Mammary epithelial cell (primary cell): ENCODE measurements around the gene STARD3NL.
"Not testable (repeated sequence)": the region's sequence is repeated elsewhere in the genome, so short reads cannot be mapped to it uniquely, and the experiment has no call there.

Source experiments
- EZH2 ChIP-seq: IDR thresholded peaks from 2 replicates; pipeline ENCODE4 v1.6.1; 2012; ENCODE audit warnings: low read length, inconsistent platforms, borderline replicate concordance
- TF ChIP-seq, protein P1 (sequence below), 2 donors: IDR thresholded peaks in 1 of 2; conservative IDR thresholded peaks in 1 of 2; 2 replicates each; pipeline ENCODE4 v1.5.1; 2011 to 2012; ENCODE audit warnings: inconsistent platforms in 2 of 2, low read length in 2 of 2, mild to moderate bottlenecking in 2 of 2, control low read depth in 1 of 2, low read depth in 1 of 2; ENCODE audit not compliant: insufficient read depth in 1 of 2; ENCODE audit errors: extremely low read depth in 1 of 2

DNA sequence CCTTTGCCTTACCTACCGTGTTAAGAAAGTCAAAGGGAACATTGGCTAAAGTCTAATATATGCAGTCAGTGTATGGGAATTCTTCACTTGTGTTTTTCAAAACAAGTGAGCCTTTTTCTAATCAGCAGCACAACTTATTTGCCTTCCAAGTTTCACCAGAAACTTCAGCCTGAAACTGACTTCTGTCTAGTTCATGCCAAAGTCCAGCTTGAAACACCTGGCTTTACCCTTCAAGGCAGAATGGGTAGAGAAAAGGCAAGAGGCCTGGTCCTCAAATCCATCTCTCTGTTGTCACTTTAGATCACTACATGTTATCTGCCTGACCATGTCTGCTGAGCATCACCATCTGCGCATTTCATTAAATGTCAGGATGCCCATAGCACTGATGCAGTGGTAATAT lies 92.4 kb downstream of the STARD3NL start:
- TF ChIP-seq, protein P1, sequence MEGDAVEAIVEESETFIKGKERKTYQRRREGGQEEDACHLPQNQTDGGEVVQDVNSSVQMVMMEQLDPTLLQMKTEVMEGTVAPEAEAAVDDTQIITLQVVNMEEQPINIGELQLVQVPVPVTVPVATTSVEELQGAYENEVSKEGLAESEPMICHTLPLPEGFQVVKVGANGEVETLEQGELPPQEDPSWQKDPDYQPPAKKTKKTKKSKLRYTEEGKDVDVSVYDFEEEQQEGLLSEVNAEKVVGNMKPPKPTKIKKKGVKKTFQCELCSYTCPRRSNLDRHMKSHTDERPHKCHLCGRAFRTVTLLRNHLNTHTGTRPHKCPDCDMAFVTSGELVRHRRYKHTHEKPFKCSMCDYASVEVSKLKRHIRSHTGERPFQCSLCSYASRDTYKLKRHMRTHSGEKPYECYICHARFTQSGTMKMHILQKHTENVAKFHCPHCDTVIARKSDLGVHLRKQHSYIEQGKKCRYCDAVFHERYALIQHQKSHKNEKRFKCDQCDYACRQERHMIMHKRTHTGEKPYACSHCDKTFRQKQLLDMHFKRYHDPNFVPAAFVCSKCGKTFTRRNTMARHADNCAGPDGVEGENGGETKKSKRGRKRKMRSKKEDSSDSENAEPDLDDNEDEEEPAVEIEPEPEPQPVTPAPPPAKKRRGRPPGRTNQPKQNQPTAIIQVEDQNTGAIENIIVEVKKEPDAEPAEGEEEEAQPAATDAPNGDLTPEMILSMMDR (conservative IDR thresholded peaks at IDR 0.05 in 1 of 2, IDR thresholded peaks at IDR 0.05 in 1 of 2; ENCODE audit: extremely low read depth in 1 of 2, insufficient read depth in 1 of 2, low read depth in 1 of 2, low read length in 2 of 2) = not testable (repeated sequence)
- TF ChIP-seq EZH2 = not testable (repeated sequence)
